Measurements from ENCODE around the gene STON2. TPM values are rescaled to one million over a fixed set of nuclear protein-coding genes. Genes with fewer than 3 reads are reported as not detected.

The STON2 gene
- total RNA-seq, 1 experiment from 2014 or later, result 8.6 TPM

DNA sequence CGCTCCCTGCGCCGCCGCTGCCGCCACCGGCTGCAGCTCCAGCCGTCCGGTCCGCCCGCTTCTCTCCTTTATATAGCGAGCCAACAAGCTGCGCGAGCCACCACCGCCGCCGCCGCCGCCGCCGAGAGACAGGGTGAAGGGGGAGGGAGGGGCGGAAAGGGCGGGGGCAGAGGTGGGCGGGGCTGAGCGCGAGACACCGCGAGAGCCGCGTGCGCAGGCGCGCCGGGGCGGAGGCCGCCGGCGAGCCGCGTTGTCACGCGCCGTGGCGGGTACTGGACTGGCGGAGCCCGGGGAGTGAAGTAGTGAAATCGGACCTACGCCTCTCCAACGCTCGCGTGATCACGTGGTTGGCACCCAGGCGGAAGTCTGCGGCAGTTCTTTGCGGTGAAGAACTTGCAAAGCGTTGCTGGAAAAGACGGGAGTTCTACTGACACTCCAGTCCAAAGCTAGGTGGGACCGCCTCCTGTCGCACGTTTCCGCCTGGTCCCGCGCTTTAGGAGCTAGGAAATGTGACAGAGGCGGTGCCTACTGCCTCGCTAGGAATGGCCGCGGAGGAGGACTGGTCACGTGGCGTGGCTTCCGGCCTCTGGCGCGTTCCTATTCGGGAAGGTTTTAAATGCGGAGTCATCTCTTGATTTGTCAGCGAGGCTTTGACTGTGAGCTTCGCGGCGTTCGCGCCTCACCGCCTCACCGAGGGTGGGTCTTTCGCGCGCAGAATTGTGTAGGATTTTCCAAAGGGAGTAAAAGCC lies 179.1 kb downstream of the STON2 start, which contains the start of gene GTF2A1:
Gene GTF2A1 (minus strand): TSS at position 130 of the 749 bp plus-strand sequence. CDS start 441 bp downstream, outside the sequence.
- peak; percentile 97 for DNase-seq (ENCODE audit: low spot score)
- intact Hi-C loops (cut with micrococcal nuclease; ENCODE audit: unreplicated experiment), result no loop called here
- peaks cover 2% of the 10 kb centered on the region for H3K36me3 ChIP-seq (ENCODE audit: insufficient read depth, low read length, poor library complexity, severe bottlenecking)
- H3K27me3 ChIP-seq (replicated peaks; ENCODE audit: insufficient read depth, low read depth, low read length, poor library complexity), result no peaks in the 10 kb centered on the region
- H3K27ac ChIP-seq (ENCODE audit: low read depth, low read length, poor library complexity, severe bottlenecking), result peak within 1 kb of the TSS; percentile 99
- H3K9me3 ChIP-seq (ENCODE audit: low read depth, low read length, poor library complexity, severe bottlenecking), result no peaks in the 10 kb centered on the region
- POLR2A ChIA-PET (ENCODE audit: low non-redundant PET), result interaction anchor here (0.6 to 0.7 kb wide), 2 partner anchors 67 to 245 kb away, joined by 3 read pairs; no protein-coding TSS in a partner anchor
- no TSS peak for BruUV-seq (replicated peaks)
- TF ChIP-seq EZH2 (IDR thresholded peaks at IDR 0.05; ENCODE audit: borderline replicate concordance, low read depth, low read length, poor library complexity, severe bottlenecking), result no peak
- TF ChIP-seq, protein P1, sequence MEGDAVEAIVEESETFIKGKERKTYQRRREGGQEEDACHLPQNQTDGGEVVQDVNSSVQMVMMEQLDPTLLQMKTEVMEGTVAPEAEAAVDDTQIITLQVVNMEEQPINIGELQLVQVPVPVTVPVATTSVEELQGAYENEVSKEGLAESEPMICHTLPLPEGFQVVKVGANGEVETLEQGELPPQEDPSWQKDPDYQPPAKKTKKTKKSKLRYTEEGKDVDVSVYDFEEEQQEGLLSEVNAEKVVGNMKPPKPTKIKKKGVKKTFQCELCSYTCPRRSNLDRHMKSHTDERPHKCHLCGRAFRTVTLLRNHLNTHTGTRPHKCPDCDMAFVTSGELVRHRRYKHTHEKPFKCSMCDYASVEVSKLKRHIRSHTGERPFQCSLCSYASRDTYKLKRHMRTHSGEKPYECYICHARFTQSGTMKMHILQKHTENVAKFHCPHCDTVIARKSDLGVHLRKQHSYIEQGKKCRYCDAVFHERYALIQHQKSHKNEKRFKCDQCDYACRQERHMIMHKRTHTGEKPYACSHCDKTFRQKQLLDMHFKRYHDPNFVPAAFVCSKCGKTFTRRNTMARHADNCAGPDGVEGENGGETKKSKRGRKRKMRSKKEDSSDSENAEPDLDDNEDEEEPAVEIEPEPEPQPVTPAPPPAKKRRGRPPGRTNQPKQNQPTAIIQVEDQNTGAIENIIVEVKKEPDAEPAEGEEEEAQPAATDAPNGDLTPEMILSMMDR (conservative IDR thresholded peaks at IDR 0.05; ENCODE audit: low read depth, low read length), result no peak
- peaks cover 15% of the 10 kb centered on the region for H3K4me1 ChIP-seq (ENCODE audit: insufficient read depth, low read length, poor library complexity, severe bottlenecking)
- CTCF ChIA-PET, result interaction anchor here (0.7 kb wide), 1 partner anchor 237 kb away, joined by 3 read pairs; no protein-coding TSS in a partner anchor
- H3K4me3 ChIP-seq (ENCODE audit: low read depth, low read length, poor library complexity, severe bottlenecking), result peak within 1 kb of the TSS; percentile 82

- H3K27me3 ChIP-seq (replicated peaks; ENCODE audit: insufficient read depth, low read depth, low read length, poor library complexity), result no peaks in the 10 kb centered on the region
- BruUV-seq (replicated peaks), result no TSS peak
- CTCF ChIA-PET, result interaction anchor here (0.7 kb wide), 1 partner anchor 237 kb away, joined by 3 read pairs; no protein-coding TSS in a partner anchor
- H3K9me3 ChIP-seq (ENCODE audit: low read depth, low read length, poor library complexity, severe bottlenecking), result no peaks in the 10 kb centered on the region
- H3K4me1 ChIP-seq (ENCODE audit: insufficient read depth, low read length, poor library complexity, severe bottlenecking), result peaks cover 15% of the 10 kb centered on the region
- TF ChIP-seq, protein P1 (conservative IDR thresholded peaks at IDR 0.05; ENCODE audit: low read depth, low read length), result no peak
- no peak for TF ChIP-seq EZH2 (IDR thresholded peaks at IDR 0.05; ENCODE audit: borderline replicate concordance, low read depth, low read length, poor library complexity, severe bottlenecking)
- peaks cover 7% of the 10 kb centered on the region for H3K36me3 ChIP-seq (ENCODE audit: insufficient read depth, low read length, poor library complexity, severe bottlenecking)
- peak overlapping the region; percentile 99 for H3K27ac ChIP-seq (ENCODE audit: low read depth, low read length, poor library complexity, severe bottlenecking)
- no peak for DNase-seq (ENCODE audit: low spot score)
- intact Hi-C loops (cut with micrococcal nuclease; ENCODE audit: unreplicated experiment), result no loop called here
- POLR2A ChIA-PET (ENCODE audit: low non-redundant PET), result interaction anchor here (0.6 to 0.7 kb wide), 2 partner anchors 9 to 245 kb away, joined by 3 to 6 read pairs; no protein-coding TSS in a partner anchor
- H3K4me3 ChIP-seq (ENCODE audit: low read depth, low read length, poor library complexity, severe bottlenecking), result peak overlapping the region; percentile 82
Observed at GRCh38 chr14:81220580-81220829, 179.6 kb downstream of the STON2 start.

GRCh38 chr14:81219759-81220579 lies 180.2 kb downstream of the STON2 start:
- peak; percentile 42 for DNase-seq (ENCODE audit: low spot score)
- H3K9me3 ChIP-seq (ENCODE audit: low read depth, low read length, poor library complexity, severe bottlenecking), result no peaks in the 10 kb centered on the region
- H3K27ac ChIP-seq (ENCODE audit: low read depth, low read length, poor library complexity, severe bottlenecking), result peak overlapping the region; percentile 99
- H3K4me3 ChIP-seq (ENCODE audit: low read depth, low read length, poor library complexity, severe bottlenecking), result peak overlapping the region; percentile 82
- no peak for TF ChIP-seq EZH2 (IDR thresholded peaks at IDR 0.05; ENCODE audit: borderline replicate concordance, low read depth, low read length, poor library complexity, severe bottlenecking)
- TF ChIP-seq, protein P1 (conservative IDR thresholded peaks at IDR 0.05; ENCODE audit: low read depth, low read length), result no peak
- H3K36me3 ChIP-seq (ENCODE audit: insufficient read depth, low read length, poor library complexity, severe bottlenecking), result peaks cover 12% of the 10 kb centered on the region
- no peaks in the 10 kb centered on the region for H3K27me3 ChIP-seq (replicated peaks; ENCODE audit: insufficient read depth, low read depth, low read length, poor library complexity)
- ChIA-PET POLR2A (ENCODE audit: low non-redundant PET) (interaction anchor here (0.6 kb wide), 1 partner anchor 8 kb away, joined by 6 read pairs; no protein-coding TSS in a partner anchor), CTCF (no interaction called here)
- TSS peak; percentile 96 for BruUV-seq (replicated peaks)
- H3K4me1 ChIP-seq (ENCODE audit: insufficient read depth, low read length, poor library complexity, severe bottlenecking), result peaks cover 15% of the 10 kb centered on the region
- intact Hi-C loops (cut with micrococcal nuclease; ENCODE audit: unreplicated experiment), result no loop called here

All from A673 (cell line).